B cell (primary cell): ENCODE measurements around the gene NUP58. TPM values are rescaled to one million over a fixed set of nuclear protein-coding genes. Genes with fewer than 3 reads are reported as not detected.

Experiments used
- ATAC-seq: fragments of 200-7000 bp; cut with Tn5 transposase; one replicate; pipeline ENCODE4 v1.10.0; 2021; ENCODE audit warnings: low read depth, mild to moderate bottlenecking, moderate number of reproducible peaks, moderate library complexity
- CTCF ChIA-PET: fragments of 350-600 bp; sonication (Branson Sonifier 250); formaldehyde crosslinking; loops from one replicate; lab custom pipeline; 2021; ENCODE audit warnings: antibody characterized with exemption, inconsistent platforms; lab: Charles Lee
- POLR2A ChIA-PET: fragments of 350-600 bp; sonication (Branson Sonifier 250); formaldehyde crosslinking; loops from one replicate; lab custom pipeline; 2021; ENCODE audit warnings: antibody characterized with exemption; lab: Charles Lee
- DNase-seq: peaks from one replicate; pipeline ENCODE4 v3.0.0; 2013
- H2AFZ ChIP-seq: 2 replicates; pipeline ENCODE4 v1.6.1; 2012; ENCODE audit warnings: mild to moderate bottlenecking, low read depth, low read length; ENCODE audit not compliant: insufficient read depth, poor library complexity, severe bottlenecking
- H3K27ac ChIP-seq, 2 donors: 1 replicate in 1 of 2; 2 replicates in 1 of 2; pipeline ENCODE4 v1.5.1; 2012 to 2013; ENCODE audit warnings: low read length in 2 of 2, mild to moderate bottlenecking in 2 of 2, moderate library complexity in 1 of 2
- H3K27me3 ChIP-seq, 4 experiments: fragments of 200-600 bp in 1 of 4; sonication (generic) in 1 of 4; replicated peaks in 1 of 4; 1 replicate in 2 of 4; 2 replicates in 2 of 4; pipeline versions ENCODE4 v1.6.1 to v1.7.0; 2013 to 2016; ENCODE audit warnings: low read length in 3 of 4, mild to moderate bottlenecking in 2 of 4, mixed read lengths in 1 of 4, moderate library complexity in 1 of 4; ENCODE audit not compliant: insufficient read depth in 4 of 4, control insufficient read depth in 3 of 4; ENCODE audit errors: control extremely low read depth in 1 of 4
- H3K36me3 ChIP-seq, 2 experiments: replicated peaks in 1 of 2; 1 replicate in 1 of 2; 2 replicates in 1 of 2; pipeline versions ENCODE4 v1.6.1 to v1.7.1; 2013; ENCODE audit warnings: low read length in 1 of 2; ENCODE audit not compliant: insufficient read depth in 2 of 2, control insufficient read depth in 1 of 2; ENCODE audit errors: control extremely low read depth in 1 of 2, extremely low read depth in 1 of 2
- H3K4me1 ChIP-seq, 2 donors: fragments of 200-600 bp in 1 of 2; sonication (generic) in 1 of 2; 1 replicate in 1 of 2; 2 replicates in 1 of 2; pipeline versions ENCODE4 v1.5.1 to v1.6.1; 2013 to 2017; ENCODE audit warnings: low read length in 2 of 2; ENCODE audit not compliant: control insufficient read depth in 2 of 2, insufficient read depth in 2 of 2
- H3K4me2 ChIP-seq: replicated peaks from 2 replicates; pipeline ENCODE3; 2012; ENCODE audit warnings: mild to moderate bottlenecking, low read depth, low read length; ENCODE audit not compliant: poor library complexity, severe bottlenecking
- H3K4me3 ChIP-seq, 5 experiments: fragments of 200-600 bp in 1 of 5; sonication (generic) in 1 of 5; 1 replicate in 3 of 5; 2 replicates in 2 of 5; pipeline versions ENCODE4 v1.5.1 to v1.7.0; 2011 to 2016; ENCODE audit warnings: low read length in 4 of 5, mild to moderate bottlenecking in 4 of 5, low read depth in 2 of 5, control low read depth in 1 of 5, moderate library complexity in 1 of 5; ENCODE audit not compliant: insufficient read depth in 1 of 5; ENCODE audit errors: control extremely low read depth in 1 of 5, extremely low read depth in 1 of 5
- H3K79me2 ChIP-seq: fragments of 200-600 bp; sonication (generic); one replicate; pipeline ENCODE4 v1.6.0; 2016; ENCODE audit warnings: low read length; ENCODE audit not compliant: control insufficient read depth, insufficient read depth
- H3K9ac ChIP-seq: fragments of 200-600 bp; sonication (generic); 2 replicates; pipeline ENCODE4 v1.6.1; 2017; ENCODE audit warnings: mild to moderate bottlenecking, low read length, moderate library complexity
- H3K9me3 ChIP-seq, 3 donors: one replicate each; pipeline versions ENCODE4 v1.6.1 to v1.7.1; 2013; ENCODE audit warnings: low read length in 2 of 3; ENCODE audit not compliant: control insufficient read depth in 2 of 3, insufficient read depth in 1 of 3; ENCODE audit errors: control extremely low read depth in 1 of 3
- H4K20me1 ChIP-seq: 2 replicates; pipeline ENCODE4 v1.6.0; 2012; ENCODE audit warnings: mild to moderate bottlenecking, low read length; ENCODE audit not compliant: insufficient read depth, control insufficient read depth, poor library complexity, severe bottlenecking
- H3K27ac Mint-ChIP-seq: one replicate; pipeline ENCODE4 v1.8.0; 2021; ENCODE audit warnings: mixed read lengths
- H3K27me3 Mint-ChIP-seq: one replicate; pipeline ENCODE4 v1.8.0; 2021; ENCODE audit warnings: mixed read lengths
- H3K4me1 Mint-ChIP-seq: one replicate; pipeline ENCODE4 v1.8.0; 2021; ENCODE audit warnings: mixed read lengths
- H3K4me3 Mint-ChIP-seq: one replicate; pipeline ENCODE4 v1.8.0; 2021; ENCODE audit warnings: mixed read lengths
- H3K9me3 Mint-ChIP-seq: one replicate; pipeline ENCODE4 v1.8.0; 2022; ENCODE audit warnings: mixed read lengths; ENCODE audit not compliant: insufficient read depth
- EZH2 ChIP-seq: IDR thresholded peaks from 2 replicates; pipeline ENCODE4 v1.6.1; 2012; ENCODE audit warnings: borderline replicate concordance, low read depth, mild to moderate bottlenecking, moderate library complexity, low read length; ENCODE audit not compliant: insufficient read depth, poor library complexity, severe bottlenecking
- WGBS: methylation state at CpG from one replicate; pipeline ENCODE4 v1.1.5; 2013; ENCODE audit warnings: missing lambda C conversion rate; ENCODE audit not compliant: insufficient coverage; 5-methylcytosine and 5-hydroxymethylcytosine counted together
- intact Hi-C: fragments of 100-400 bp; cut with micrococcal nuclease; formaldehyde crosslinking; loops from one replicate; pipeline ENCODE4 v1.10.0; 2022
- polyA plus RNA-seq: library from polyadenylated mRNA; depleted of rRNA; stranded (reverse); fragments of >200 nt; gene quantifications from 2 replicates; pipeline ENCODE4 v1.2.3, GENCODE V29; 2012
- total RNA-seq, 2 donors: library from RNA; stranded (reverse); fragments of 120-200 nt in 1 of 2; gene quantifications; 1 replicate in 1 of 2; 2 replicates in 1 of 2; pipeline versions ENCODE4 v1.2.3 to v1.2.4, GENCODE V29; 2013 to 2022
- TF ChIP-seq, protein P1 (sequence below): fragments of 200-600 bp; IDR thresholded peaks from one replicate; pipeline ENCODE4 v1.8.0; 2022; ENCODE audit warnings: antibody characterized with exemption, mild to moderate bottlenecking

The NUP58 gene
- total and polyA plus RNA-seq, 2 donors (not counting 1 experiment from before 2014, with no cell fraction given): 11.8 to 41.0 TPM

DNA sequence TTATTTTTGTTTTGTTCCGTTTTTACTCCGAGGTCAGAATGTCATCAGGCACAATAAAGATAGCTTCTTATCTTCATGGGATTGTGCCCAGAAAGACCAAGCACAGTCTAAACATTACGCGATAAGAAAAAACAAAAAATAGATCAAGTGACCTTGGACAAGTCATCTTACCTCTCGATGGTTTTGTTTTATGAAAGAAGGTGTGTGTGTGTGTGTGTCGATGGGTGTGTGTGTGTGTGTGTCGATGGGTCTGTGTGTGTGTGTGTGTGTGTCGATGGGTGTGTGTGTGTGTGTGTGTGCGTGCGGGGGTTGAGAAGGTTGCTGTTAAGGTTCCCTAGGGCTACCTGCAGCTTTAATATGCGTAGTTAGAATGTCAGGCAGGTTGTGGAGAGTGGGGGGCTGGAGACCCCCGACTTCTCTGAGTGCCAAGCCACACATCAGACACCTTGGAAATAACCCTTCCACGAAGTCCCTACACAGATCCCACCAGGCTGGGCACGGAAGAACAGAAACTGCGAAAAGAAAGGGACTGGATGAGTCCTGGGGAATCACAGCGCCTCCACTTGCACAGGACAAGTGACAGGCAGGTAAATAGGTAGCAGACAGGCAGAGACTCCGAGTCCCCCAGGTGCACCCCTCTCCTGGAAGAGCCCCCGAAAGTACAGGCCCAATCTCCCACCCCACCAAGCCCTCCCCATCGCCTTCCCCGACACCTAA lies 69.9 kb downstream of the NUP58 start:
- peaks cover 0 to 47% (median 23%) of the 10 kb centered on the region in 4 experiments for H3K27me3 ChIP-seq
- peaks cover 0 to 4% (median 0%) of the 10 kb centered on the region in 3 donors for H3K9me3 ChIP-seq
- ChIA-PET POLR2A (interaction anchor here (0.7 kb wide), 1 partner anchor 35 kb away, joined by 4 read pairs; no protein-coding TSS in a partner anchor), CTCF (no interaction called here)
- 44% methylated on average over 14 of the region's 20 CpGs for WGBS
- H3K79me2 ChIP-seq: no peaks in the 10 kb centered on the region
- intact Hi-C loops: no loop called here
- H3K27ac Mint-ChIP-seq: peak overlapping the region; percentile 22
- H3K4me3 ChIP-seq: no peak overlapping the region
- peak overlapping the region; percentile 54 for H2AFZ ChIP-seq
- ATAC-seq: no peak
- H3K4me3 Mint-ChIP-seq: peak overlapping the region; percentile 83
- peaks cover 20% of the 10 kb centered on the region for H3K4me1 Mint-ChIP-seq
- H3K4me1 ChIP-seq: peaks cover 14 to 15% of the 10 kb centered on the region in 2 donors
- no peaks in the 10 kb centered on the region for H3K9me3 Mint-ChIP-seq
- peak overlapping the region; percentile 74 for H3K4me2 ChIP-seq
- H3K36me3 ChIP-seq: no peaks in the 10 kb centered on the region
- no peak for TF ChIP-seq EZH2
- TF ChIP-seq, protein P1, sequence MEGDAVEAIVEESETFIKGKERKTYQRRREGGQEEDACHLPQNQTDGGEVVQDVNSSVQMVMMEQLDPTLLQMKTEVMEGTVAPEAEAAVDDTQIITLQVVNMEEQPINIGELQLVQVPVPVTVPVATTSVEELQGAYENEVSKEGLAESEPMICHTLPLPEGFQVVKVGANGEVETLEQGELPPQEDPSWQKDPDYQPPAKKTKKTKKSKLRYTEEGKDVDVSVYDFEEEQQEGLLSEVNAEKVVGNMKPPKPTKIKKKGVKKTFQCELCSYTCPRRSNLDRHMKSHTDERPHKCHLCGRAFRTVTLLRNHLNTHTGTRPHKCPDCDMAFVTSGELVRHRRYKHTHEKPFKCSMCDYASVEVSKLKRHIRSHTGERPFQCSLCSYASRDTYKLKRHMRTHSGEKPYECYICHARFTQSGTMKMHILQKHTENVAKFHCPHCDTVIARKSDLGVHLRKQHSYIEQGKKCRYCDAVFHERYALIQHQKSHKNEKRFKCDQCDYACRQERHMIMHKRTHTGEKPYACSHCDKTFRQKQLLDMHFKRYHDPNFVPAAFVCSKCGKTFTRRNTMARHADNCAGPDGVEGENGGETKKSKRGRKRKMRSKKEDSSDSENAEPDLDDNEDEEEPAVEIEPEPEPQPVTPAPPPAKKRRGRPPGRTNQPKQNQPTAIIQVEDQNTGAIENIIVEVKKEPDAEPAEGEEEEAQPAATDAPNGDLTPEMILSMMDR: no peak
- peaks cover 63% of the 10 kb centered on the region for H3K27me3 Mint-ChIP-seq
- peak; percentile 9 for DNase-seq
- H3K27ac ChIP-seq: no peak overlapping the region
- H3K9ac ChIP-seq: no peak overlapping the region
- no peaks in the 10 kb centered on the region for H4K20me1 ChIP-seq

DNA sequence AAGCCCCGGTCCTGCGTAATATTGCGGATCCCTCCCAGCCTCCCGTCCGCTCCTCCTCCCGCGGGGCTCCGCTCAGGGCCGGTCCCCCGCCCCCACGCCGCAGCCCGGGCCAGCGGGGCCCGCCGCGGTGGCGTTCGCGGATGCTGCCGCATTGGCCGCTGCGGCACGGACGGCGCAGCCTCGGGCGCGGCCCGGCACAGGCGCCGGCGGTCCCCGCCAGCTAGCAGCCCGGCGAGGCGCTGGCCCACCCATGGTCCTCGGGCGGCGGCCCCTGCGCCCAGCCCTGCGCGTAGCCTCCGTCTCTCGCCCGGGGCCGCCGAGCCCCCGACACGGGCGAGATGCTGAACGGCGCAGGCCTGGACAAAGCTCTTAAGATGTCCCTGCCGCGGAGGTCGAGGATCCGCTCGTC lies 70.5 kb downstream of the NUP58 start, which contains the start of gene ATP8A2:
Gene ATP8A2 (plus strand): TSS at position 100 of the 409 bp plus-strand sequence. CDS start 239 bp downstream, at position 339.
- no peaks in the 10 kb centered on the region for H3K9me3 Mint-ChIP-seq
- H3K9ac ChIP-seq: no peak within 1 kb of the TSS
- ChIA-PET CTCF (no interaction called here), POLR2A (no interaction called here)
- peak within 1 kb of the TSS; percentile 22 for H3K27ac Mint-ChIP-seq
- no peaks in the 10 kb centered on the region for H3K36me3 ChIP-seq
- TF ChIP-seq EZH2: no peak
- TF ChIP-seq, protein P1: no peak
- H3K27me3 ChIP-seq: peaks cover 0 to 47% (median 23%) of the 10 kb centered on the region in 4 experiments
- DNase-seq: peak; percentile 10
- intact Hi-C loops: no loop called here
- H4K20me1 ChIP-seq: no peaks in the 10 kb centered on the region
- H3K79me2 ChIP-seq: no peaks in the 10 kb centered on the region
- peak within 1 kb of the TSS; percentile 83 for H3K4me3 Mint-ChIP-seq
- H3K27ac ChIP-seq: no peak within 1 kb of the TSS
- no peak for ATAC-seq
- H3K4me1 ChIP-seq: peaks cover 14 to 15% of the 10 kb centered on the region in 2 donors
- H3K4me2 ChIP-seq: peak within 1 kb of the TSS; percentile 74
- H3K4me1 Mint-ChIP-seq: peaks cover 20% of the 10 kb centered on the region
- peak within 1 kb of the TSS; percentile 54 for H2AFZ ChIP-seq
- peak within 1 kb of the TSS in 2 of 5 experiments; percentile 8 to 31 for H3K4me3 ChIP-seq
- 1% methylated on average over 58 of the region's 58 CpGs for WGBS
- peaks cover 63% of the 10 kb centered on the region for H3K27me3 Mint-ChIP-seq
- H3K9me3 ChIP-seq: peaks cover 0 to 4% (median 0%) of the 10 kb centered on the region in 3 donors
